PC-3 (cell line): Measurements from ENCODE around the gene VSIR. TPM values are rescaled to one million over a fixed set of nuclear protein-coding genes. Genes with fewer than 3 reads are reported as not detected.

Experiments used
- ATAC-seq: fragments of 200-7000 bp; cut with Tn5 transposase; 2 replicates; pipeline ENCODE4 v1.9.1; 2020; ENCODE audit warnings: mild to moderate bottlenecking, moderate library complexity
- BruUV-seq: library from RNA; stranded (reverse); fragments of 400-500 nt; replicated peaks from 2 replicates; lab custom pipeline; 2021; lab: Mats Ljungman, UMichigan
- CTCF ChIA-PET: fragments of 300-600 bp; sonication (Branson Sonifier 250); formaldehyde crosslinking; loops from one replicate; lab custom pipeline; 2022; ENCODE audit warnings: antibody characterized with exemption; lab: Charles Lee
- POLR2A ChIA-PET: fragments of 300-600 bp; sonication (Branson Sonifier 250); formaldehyde crosslinking; loops from one replicate; lab custom pipeline; 2022; ENCODE audit warnings: antibody characterized with exemption; ENCODE audit not compliant: unreplicated experiment; lab: Charles Lee
- DNase-seq: peaks from one replicate; pipeline ENCODE4 v3.0.0-alpha.2; 2015
- H2AFZ ChIP-seq: fragments of 300-600 bp; sonication (generic); 2 replicates; pipeline ENCODE4 v1.6.0; 2016; ENCODE audit warnings: antibody characterized with exemption, low read length
- H3F3A ChIP-seq: fragments of 300-600 bp; sonication (generic); one replicate; pipeline ENCODE4 v1.6.0; 2017; ENCODE audit warnings: antibody characterized with exemption, low read length, control low read depth, mild to moderate bottlenecking; ENCODE audit not compliant: unreplicated experiment
- H3K27ac ChIP-seq: fragments of 300-600 bp; sonication (generic); 2 replicates; pipeline ENCODE4 v1.5.1; 2016; ENCODE audit warnings: mild to moderate bottlenecking, low read length
- H3K27me3 ChIP-seq: fragments of 300-600 bp; sonication (generic); 2 replicates; pipeline ENCODE4 v1.6.1; 2016; ENCODE audit warnings: low read length, mixed read lengths
- H3K36me3 ChIP-seq: fragments of 300-600 bp; sonication (generic); 2 replicates; pipeline ENCODE4 v1.6.1; 2016; ENCODE audit warnings: low read depth, mixed run types, low read length, mixed read lengths
- H3K4me1 ChIP-seq: fragments of 300-600 bp; sonication (generic); 2 replicates; pipeline ENCODE4 v1.5.1; 2016; ENCODE audit warnings: low read length; ENCODE audit not compliant: insufficient read depth
- H3K4me2 ChIP-seq: fragments of 300-600 bp; sonication (generic); 2 replicates; pipeline ENCODE4 v1.6.0; 2016; ENCODE audit warnings: low read length
- H3K4me3 ChIP-seq: fragments of 300-600 bp; sonication (generic); 2 replicates; pipeline ENCODE4 v1.5.1; 2016; ENCODE audit warnings: mild to moderate bottlenecking, low read length, mixed read lengths
- H3K79me2 ChIP-seq: fragments of 300-600 bp; sonication (generic); 2 replicates; pipeline ENCODE4 v1.6.1; 2017; ENCODE audit warnings: low read length, mixed read lengths
- H3K9ac ChIP-seq: fragments of 300-600 bp; sonication (generic); 2 replicates; pipeline ENCODE4 v1.6.0; 2016; ENCODE audit warnings: mild to moderate bottlenecking, low read length
- H3K9me2 ChIP-seq: fragments of 300-600 bp; sonication (generic); replicated peaks from 2 replicates; pipeline ENCODE4 v1.6.1; 2016; ENCODE audit warnings: mixed run types, low read length, mixed read lengths
- H3K9me3 ChIP-seq: fragments of 300-600 bp; sonication (generic); 2 replicates; pipeline ENCODE4 v1.6.1; 2016; ENCODE audit warnings: low read length, mixed read lengths
- H4K20me1 ChIP-seq: fragments of 300-600 bp; sonication (generic); 2 replicates; pipeline ENCODE4 v1.6.1; 2016; ENCODE audit warnings: low read length, mixed read lengths
- CTCF ChIP-seq: fragments of 300-600 bp; sonication (generic); conservative IDR thresholded peaks from 2 replicates; pipeline ENCODE4 v1.5.1; 2017; ENCODE audit warnings: antibody characterized with exemption, low read depth, mild to moderate bottlenecking, low read length
- EZH2 ChIP-seq: fragments of 300-600 bp; sonication (generic); IDR thresholded peaks from one replicate; pipeline ENCODE4 v1.6.1; 2017; ENCODE audit warnings: antibody characterized with exemption, mild to moderate bottlenecking, low read length; ENCODE audit not compliant: unreplicated experiment
- EZH2phosphoT487 ChIP-seq: fragments of 300-600 bp; sonication (generic); IDR thresholded peaks from 2 replicates; pipeline ENCODE4 v1.6.1; 2018; ENCODE audit warnings: mild to moderate bottlenecking, antibody characterized with exemption, low read length, borderline replicate concordance
- intact Hi-C: fragments of 100-400 bp; cut with micrococcal nuclease; formaldehyde crosslinking; loops from 2 replicates; pipeline ENCODE4 v1.9.0; 2023
- total RNA-seq: library from RNA; depleted of rRNA; stranded (reverse); fragments of >200 nt; gene quantifications from 2 replicates; pipeline ENCODE4 v1.2.3, GENCODE V29; 2014

Gene VSIR
- total RNA-seq, 1 experiment from 2014 or later = 14.1 TPM

- no peak overlapping the region for H3K4me2 ChIP-seq
- CTCF ChIA-PET = no interaction called here
These were observed 30.1 kb downstream of the VSIR start for GRCh38 chr10:71743089-71743838.

GRCh38 chr10:71742301-71743088, 30.8 kb downstream of the VSIR start:
- DNase-seq = no peak
- Histone ChIP-seq H3K27ac (no peak overlapping the region), H3K9me3 (no peaks in the 10 kb centered on the region), H3K9me2 (no peaks in the 10 kb centered on the region), H3F3A (no peaks in the 10 kb centered on the region), H2AFZ (no peak overlapping the region), H3K4me2 (no peak overlapping the region), H3K36me3 (no peaks in the 10 kb centered on the region), H3K9ac (no peak overlapping the region), H3K27me3 (no peaks in the 10 kb centered on the region), H3K4me1 (no peaks in the 10 kb centered on the region), H3K79me2 (no peaks in the 10 kb centered on the region), H3K4me3 (no peak overlapping the region), H4K20me1 (no peaks in the 10 kb centered on the region)
- intact Hi-C loops = no loop called here
- BruUV-seq = no TSS peak
- no peak for ATAC-seq
- ChIA-PET POLR2A (no interaction called here), CTCF (no interaction called here)
- no peak for TF ChIP-seq EZH2
- TF ChIP-seq CTCF = no peak
- no peak for TF ChIP-seq EZH2phosphoT487

More at GRCh38 chr10:71743089-71743838, 30.1 kb downstream of the VSIR start:
- TF ChIP-seq CTCF (no peak), EZH2 (no peak)
- H3K36me3 ChIP-seq = no peaks in the 10 kb centered on the region
- H3K4me3 ChIP-seq = no peak overlapping the region
- no peak for ATAC-seq
- H2AFZ ChIP-seq = no peak overlapping the region
- no peak for DNase-seq
- H3K9ac ChIP-seq = no peak overlapping the region
- no peaks in the 10 kb centered on the region for H3K27me3 ChIP-seq
- H3K4me1 ChIP-seq = no peaks in the 10 kb centered on the region
- no peaks in the 10 kb centered on the region for H3K79me2 ChIP-seq
- BruUV-seq = no TSS peak
- H4K20me1 ChIP-seq = no peaks in the 10 kb centered on the region
- H3F3A ChIP-seq = no peaks in the 10 kb centered on the region
- H3K9me2 ChIP-seq = no peaks in the 10 kb centered on the region
- intact Hi-C loops = no loop called here
- H3K27ac ChIP-seq = no peak overlapping the region
- no peaks in the 10 kb centered on the region for H3K9me3 ChIP-seq
- POLR2A ChIA-PET = no interaction called here

GRCh38 chr10:71741671-71742070, 31.6 kb downstream of the VSIR start:
- CTCF ChIA-PET = no interaction called here
- TF ChIP-seq EZH2phosphoT487 (no peak), EZH2 (no peak), CTCF (no peak)
- POLR2A ChIA-PET = no interaction called here
- H3K36me3 ChIP-seq = no peaks in the 10 kb centered on the region
- no peaks in the 10 kb centered on the region for H3K79me2 ChIP-seq
- no peak overlapping the region for H2AFZ ChIP-seq
- no peak for ATAC-seq
- no peaks in the 10 kb centered on the region for H3K9me3 ChIP-seq
- H3K9ac ChIP-seq = no peak overlapping the region
- no peak overlapping the region for H3K27ac ChIP-seq
- H3K4me2 ChIP-seq = no peak overlapping the region
- no peak for DNase-seq
- no TSS peak for BruUV-seq
- H3K4me3 ChIP-seq = no peak overlapping the region
- H3F3A ChIP-seq = no peaks in the 10 kb centered on the region
- no peaks in the 10 kb centered on the region for H3K27me3 ChIP-seq
- intact Hi-C loops = no loop called here
- no peaks in the 10 kb centered on the region for H3K4me1 ChIP-seq
- H4K20me1 ChIP-seq = no peaks in the 10 kb centered on the region
- no peaks in the 10 kb centered on the region for H3K9me2 ChIP-seq
